Measurements from ENCODE around the gene LCE2C.
"Not testable (repeated sequence)": the region's sequence is repeated elsewhere in the genome, so short reads cannot be mapped to it uniquely, and the experiment has no call there.

GRCh38 chr1:152666171-152666570, 8.9 kb upstream of the LCE2C start:
- TF ChIP-seq CTCF (IDR thresholded peaks at IDR 0.05; ENCODE audit: insufficient read depth, low read length); POLR2AphosphoS5 (IDR thresholded peaks at IDR 0.05; ENCODE audit: low read depth); SPI1 (IDR thresholded peaks at IDR 0.05; ENCODE audit: borderline replicate concordance, low read depth): not testable (repeated sequence)

Data from HL-60 (cell line).